ENCODE data around the gene ARHGEF10L.

The ARHGEF10L gene

DNA sequence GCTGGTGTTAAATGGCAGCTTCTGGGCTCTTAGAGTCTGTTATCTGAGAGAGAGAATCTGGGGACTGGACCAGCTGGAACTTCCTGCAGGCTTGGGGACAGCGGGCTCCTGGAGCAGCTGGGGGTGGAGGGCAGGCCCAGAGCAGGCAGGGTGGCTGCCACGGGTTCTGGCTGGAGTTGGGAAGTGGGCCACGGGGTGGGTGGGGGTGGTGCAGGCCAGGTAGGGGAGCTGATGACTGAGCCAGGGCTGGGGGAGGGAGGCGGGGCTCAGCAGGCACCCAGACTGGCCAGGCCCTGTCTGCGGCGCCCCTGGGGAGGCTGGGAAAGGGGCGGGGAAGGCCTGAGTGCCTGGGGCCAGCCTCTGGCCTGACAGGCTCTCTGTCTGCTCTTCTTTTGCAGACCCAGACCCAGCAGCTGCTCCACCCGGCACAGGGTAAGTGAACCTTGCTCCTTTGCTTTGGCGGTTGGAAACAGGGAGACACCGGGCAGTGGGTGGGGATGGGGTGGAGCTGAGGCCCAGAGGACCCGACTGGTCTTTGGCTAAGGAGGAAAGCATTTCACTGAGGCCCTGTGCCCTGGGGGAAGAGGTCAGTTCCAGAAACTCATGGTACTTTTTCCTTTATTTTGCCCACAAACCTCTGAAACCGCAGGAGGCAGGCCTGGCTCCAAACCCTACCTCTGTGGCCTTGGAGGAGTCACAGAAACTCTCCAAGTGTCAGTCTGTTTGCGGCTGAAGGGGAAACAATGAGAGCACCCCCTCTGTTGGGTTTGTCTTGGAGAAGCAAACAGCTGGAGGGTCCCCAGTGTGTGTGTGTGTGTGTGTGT lies 48.8 kb downstream of the ARHGEF10L start:
- DNase-seq (ENCODE audit: low read depth): no peak

DNA sequence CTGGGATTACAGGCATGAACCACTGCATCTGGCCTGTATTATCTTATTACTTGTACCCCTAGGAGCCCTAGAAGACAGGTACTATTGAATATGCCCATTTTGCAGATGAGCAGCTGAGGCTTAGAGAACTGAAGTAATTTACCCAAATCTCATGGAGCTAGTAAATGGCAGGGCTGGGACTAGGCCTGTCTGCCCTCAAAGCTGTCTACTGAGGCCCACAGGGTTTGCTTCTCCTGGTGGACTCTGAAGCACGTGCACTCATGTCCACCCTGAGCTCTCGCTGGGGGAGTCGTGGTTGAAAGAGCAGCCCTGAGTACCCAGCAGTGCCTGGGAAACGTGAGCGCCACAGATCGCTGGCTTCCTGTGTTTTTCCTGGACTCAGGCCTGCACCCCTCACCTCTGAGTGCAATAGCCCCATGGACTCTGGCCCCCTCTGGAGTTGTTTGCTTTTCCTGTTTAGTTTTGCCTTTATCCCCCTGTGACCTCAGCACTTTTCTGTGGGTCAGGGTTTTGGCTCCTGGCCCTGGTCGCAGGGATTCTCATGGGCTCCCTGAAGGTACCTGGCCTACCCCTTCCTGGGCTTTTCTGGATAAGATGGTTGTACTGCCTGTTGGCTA lies 52.4 kb downstream of the ARHGEF10L start:
- DNase-seq (ENCODE audit: low read depth): no peak

DNA sequence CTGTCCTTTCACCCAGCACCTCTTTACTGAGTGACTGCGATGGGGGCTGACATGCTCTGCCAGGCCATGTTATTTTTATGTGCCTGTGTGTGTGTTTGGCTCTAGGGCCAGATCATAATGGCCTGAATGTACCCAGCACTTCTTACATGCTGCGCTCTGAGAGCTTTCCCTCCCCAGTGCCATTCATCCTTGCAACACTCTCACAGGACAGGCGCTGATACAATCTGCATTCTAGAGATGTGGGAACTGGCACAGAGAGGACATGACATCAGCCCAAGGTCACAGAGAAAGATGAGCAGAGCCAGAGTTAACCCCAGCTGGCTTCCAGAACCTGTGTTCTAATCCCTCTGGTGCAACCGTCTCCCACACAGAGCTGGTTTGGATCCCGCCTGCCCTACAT lies 54.5 kb downstream of the ARHGEF10L start:
- no peak for DNase-seq (ENCODE audit: low read depth)

DNA sequence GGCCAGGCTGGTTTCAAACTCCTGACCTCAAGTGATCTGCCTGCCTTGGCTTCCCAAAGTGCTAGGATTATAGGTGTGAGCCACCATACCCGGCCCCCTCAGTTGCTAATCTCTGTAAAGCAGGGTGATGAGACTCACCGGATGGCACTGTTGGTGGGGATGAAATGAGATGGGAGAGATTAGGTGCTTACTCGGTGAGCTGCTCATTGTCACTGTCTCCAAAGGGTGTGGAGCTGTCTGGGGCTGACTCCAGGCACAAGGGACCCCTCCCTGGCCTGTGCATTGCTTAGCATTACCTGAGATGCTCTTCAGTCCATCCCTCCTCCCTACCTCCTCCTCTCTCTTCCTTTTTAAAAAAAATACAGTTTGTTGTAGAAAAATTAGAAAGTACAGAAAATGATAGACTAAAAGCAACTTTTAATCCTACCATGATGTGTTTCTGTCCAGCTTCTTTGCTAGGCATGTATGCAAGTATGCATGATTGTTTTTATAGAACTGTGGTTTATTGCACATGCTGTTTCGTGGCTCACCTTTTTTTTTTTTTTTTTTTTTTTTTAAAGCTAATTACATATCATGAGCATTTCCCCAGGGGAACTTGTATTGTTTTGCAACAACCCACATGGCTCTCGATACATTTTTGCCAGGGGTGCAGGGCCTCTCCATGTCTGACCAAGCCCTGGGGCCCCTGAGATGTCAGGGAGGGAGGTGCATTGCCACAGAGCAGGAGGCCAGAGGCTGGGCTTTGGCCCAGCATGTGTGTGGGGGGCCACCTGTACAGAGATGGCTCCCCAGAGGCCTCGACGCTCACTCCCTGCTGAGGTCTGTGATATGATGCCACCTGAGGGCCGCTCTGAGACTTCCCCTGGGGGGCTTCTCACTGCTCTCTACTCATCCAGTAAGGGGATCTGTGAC lies 55.4 kb downstream of the ARHGEF10L start:
- DNase-seq (ENCODE audit: low read depth): no peak

DNA sequence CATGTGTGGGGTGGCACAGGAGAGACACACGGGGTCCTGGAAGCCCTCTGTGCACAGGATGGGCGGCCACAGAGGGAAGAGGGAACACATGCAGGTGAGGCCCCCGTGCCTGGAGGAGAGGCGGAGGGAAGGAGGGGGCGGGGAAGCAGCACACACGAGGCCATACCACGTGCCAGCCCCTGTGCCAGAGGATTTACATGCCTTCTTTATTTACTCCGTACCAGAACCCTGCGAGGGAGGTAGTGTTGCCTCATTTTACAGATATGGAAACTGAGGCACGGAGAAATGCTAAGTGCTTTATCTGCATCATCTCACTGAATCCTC lies 56.1 kb downstream of the ARHGEF10L start:
- no peak for DNase-seq (ENCODE audit: low read depth)

DNA sequence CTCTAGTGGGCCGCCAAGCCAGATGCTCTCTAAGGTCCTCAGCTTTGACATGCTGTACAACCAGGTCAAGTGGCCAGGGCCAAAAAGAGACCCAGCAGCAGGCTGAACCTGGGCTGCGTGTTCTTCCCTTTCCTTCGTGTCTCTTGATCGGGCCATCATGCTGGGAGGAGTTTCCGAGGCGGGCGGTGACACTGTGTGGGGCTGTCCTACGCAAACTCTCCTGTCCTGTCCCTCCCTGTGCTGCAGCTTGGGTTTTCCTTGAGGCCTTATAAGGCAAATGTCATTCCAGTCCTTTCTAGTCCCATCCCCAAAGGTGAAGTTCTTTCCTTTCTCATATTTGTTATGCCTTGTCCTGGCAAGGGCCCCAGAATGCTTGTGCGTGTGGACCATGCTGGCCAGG lies 56.7 kb downstream of the ARHGEF10L start:
- DNase-seq (ENCODE audit: low read depth): no peak

DNA sequence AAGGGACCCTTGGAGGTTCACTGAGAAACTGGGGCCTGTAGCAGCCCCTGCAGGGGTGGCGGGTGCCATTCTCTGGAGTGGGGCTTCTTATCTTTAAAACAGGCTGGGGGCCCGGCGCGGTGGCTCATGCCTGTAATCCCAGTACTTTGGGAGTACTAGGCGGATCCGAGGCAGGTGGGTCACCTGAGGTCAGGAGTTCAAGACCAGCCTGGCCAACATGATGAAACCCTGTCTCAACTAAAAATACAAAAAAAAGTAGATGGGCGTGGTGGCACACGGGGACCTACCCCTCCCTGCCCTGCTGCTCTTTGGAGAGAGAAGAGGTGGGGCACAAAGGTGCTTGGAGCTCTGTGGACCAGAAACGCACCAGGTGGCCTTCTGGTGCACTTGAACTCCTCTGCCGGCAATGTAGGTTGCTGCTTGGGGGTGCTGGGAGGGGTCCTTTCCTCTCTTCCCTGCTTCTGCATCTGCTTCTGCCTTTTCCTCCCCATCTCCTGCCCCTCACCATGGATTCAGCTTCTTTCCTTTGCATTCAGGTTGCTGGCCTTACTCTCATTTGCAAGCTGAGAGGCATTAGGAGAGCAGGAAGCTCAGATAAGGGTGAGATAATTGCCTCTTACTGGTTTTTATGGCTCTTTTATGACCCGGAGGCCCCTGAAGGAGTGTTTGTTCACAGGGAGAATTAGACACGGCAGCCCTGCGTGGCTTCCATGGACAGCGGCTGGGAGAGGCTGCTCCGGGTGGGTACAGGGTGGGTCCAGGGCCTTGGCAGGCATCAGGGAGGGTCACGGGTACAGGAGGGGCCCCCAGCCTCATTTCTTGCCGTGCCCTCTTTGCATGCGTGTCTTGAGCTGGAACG lies 57.4 kb downstream of the ARHGEF10L start:
- DNase-seq (ENCODE audit: low read depth): no peak

DNA sequence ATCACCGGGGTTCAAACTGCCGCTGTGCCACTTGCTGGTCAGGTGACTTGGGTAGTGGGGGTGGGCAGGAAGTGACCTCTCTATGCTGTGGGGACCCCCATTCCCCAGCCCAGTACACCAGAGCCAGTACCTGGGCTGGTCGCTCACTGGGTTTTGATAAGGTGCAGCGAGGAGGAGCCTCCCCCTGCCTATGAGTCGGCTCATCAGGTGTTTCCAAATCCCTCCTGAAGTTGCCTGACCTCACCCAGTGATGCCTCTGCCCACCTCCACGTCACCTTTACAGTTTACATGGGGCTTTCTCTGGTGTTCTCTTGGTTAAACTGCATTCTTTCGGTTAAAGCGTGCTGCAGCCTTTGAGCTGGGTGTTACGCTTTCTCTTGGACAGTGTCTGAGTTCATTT lies 58.2 kb downstream of the ARHGEF10L start:
- DNase-seq (ENCODE audit: low read depth): no peak

DNA sequence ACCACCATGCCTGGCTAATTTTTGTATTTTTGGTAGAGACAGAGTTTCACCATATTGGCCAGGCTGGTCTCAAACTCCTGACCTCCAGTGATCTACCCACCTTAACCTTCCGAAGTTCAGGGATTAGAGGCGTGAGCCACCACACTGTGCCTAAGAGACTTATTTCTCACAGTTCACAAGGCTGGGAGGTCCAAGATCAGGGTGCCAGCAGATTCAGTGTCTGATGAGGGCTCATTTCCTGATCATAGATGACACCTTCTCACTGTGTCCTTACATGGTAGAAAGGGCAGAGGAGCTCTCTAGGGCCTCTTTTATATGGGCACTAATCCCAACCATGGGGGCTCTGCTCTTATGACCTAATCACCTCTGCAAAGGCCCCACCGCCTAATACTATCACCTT lies 58.8 kb downstream of the ARHGEF10L start:
- DNase-seq (ENCODE audit: low read depth): no peak

DNA sequence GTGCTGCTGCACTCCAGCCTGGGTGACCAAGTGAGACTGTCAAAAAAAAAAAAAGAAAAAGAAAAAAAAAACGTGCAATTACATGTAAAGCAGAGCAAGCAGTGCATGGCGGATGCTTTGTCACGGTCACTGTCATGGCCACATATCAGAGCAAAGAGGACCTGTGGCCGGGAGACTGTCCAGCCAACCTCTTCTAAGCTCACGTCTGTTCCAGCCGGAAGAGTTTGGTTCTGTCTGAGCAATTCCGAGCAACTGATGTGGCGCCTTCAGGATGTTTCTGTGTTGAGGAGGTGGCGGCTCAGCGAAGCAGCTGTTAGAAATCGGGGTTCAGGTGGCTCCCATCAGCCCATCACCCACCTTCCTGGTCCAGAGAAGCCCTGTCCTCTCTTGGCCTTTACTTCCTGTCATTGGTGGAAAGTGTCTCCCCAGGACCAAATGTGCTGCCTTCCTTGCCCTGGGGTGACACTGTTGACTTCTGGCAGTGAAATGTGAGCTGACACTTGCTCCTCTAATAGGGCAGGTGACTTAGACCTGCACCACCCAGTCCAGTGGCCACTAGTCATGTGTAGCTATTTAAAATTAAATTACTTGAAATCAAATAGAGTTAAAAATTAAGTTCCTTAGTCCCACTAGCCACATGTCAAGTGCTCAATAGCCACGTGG lies 59.9 kb downstream of the ARHGEF10L start:
- no peak for DNase-seq (ENCODE audit: low read depth)

DNA sequence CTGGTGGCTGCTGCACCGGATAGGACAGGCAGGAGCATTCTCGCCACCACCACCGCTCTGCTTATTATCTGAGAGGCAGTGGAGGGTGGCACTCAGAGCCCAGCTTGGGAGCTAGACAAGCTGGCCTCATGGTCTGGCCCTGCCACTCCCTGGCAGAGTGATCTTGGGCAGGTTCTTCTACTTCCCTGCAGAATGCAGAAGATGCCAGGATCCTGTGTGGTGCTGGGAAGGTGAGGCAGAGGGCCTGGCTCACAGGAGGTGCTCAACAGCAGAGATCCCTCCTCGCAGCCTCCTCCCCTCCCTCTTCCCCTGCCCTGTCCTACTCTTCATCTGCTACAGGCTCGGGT lies 60.4 kb downstream of the ARHGEF10L start:
- DNase-seq (ENCODE audit: low read depth): no peak

DNA sequence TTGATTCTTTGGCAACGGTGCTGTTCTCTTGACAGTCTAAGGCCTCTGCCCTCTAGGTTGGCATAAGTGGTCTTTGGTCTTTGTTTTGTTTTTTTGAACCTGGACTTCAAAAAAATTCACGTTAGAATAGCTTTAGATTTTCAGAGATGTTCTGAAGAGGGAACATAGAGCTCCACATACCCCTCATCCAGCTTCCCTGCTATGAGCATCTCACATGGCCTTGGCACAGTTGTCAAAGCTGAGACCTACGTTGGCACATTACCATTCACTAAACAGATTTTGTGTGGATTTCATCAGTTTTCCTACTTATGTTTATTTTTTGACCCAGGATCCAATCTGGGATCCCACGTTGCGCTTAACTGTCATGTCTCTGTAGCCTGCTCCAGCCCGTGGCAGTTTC lies 60.8 kb downstream of the ARHGEF10L start:
- no peak for DNase-seq (ENCODE audit: low read depth)

DNA sequence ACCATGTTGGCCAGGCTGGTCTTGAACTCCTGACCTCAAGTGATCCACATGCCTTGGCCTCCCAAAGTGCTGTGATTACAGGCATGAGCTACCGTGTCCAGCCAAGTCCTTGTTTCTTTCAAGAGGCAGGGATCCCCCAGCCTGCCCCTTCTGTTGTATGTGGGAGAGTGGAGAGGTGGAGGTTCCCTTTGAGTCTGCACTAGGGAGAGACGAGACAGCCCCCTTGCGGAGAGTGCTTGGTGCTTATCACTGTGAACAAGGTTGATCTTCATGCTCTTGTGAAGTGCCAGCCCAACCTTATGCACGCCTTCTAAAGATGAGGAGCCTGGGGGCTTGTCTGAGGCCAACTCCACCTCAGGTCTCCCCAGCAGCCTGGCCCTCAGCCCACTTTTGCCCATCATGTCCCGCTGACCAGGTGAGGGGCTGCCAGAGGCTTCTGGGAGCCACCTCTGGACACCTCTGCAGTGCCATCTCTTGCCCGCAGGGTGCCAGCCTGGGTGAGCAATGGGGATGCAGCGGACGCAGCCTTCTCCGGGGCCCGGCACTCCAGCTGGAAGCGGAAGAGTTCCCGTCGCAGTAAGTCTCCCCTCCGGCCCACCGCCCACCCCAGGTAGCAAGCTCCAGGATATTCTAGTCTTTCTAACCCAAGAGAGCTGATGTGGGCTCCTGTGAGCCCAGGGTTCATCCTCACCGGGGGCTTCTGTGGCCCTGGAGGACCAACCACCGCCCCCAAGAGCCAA lies 62.3 kb downstream of the ARHGEF10L start:
- no peak for DNase-seq (ENCODE audit: low read depth)

DNA sequence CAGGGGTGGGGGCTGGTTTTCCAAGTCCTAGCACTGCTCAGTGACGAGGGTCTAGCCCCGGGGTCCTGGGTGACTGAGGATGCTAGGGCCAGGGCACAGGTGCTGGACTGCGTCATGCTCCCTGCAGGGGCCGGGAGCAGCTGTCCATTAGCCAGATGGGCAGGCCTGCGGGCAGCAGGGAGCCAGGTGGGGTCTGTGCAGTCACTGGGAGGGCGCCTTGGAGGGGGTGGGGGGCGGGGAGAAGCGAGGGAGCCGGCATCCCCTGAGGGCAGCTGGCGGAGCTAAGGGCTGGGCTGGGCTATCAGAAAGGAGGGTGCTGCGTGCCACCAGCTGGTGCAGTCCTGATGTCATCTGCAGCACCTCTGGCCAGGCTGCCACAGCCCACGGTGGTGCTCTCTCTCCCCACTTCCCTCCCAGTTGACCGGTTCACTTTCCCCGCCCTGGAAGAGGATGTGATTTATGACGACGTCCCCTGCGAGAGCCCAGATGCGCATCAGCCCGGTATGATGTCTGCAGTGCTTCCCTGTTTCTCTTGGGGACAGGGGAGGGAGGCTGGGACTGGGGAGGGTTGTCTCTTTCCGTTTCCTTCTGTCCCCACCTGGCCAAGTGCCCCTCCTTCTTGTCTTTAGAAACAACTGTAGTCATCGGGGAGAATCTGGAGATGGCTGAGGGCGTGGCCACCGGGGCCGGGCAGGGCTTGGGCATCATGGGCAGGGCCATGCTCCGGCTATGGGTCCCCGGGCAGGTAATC lies 63.8 kb downstream of the ARHGEF10L start:
- no peak for DNase-seq (ENCODE audit: low read depth)

DNA sequence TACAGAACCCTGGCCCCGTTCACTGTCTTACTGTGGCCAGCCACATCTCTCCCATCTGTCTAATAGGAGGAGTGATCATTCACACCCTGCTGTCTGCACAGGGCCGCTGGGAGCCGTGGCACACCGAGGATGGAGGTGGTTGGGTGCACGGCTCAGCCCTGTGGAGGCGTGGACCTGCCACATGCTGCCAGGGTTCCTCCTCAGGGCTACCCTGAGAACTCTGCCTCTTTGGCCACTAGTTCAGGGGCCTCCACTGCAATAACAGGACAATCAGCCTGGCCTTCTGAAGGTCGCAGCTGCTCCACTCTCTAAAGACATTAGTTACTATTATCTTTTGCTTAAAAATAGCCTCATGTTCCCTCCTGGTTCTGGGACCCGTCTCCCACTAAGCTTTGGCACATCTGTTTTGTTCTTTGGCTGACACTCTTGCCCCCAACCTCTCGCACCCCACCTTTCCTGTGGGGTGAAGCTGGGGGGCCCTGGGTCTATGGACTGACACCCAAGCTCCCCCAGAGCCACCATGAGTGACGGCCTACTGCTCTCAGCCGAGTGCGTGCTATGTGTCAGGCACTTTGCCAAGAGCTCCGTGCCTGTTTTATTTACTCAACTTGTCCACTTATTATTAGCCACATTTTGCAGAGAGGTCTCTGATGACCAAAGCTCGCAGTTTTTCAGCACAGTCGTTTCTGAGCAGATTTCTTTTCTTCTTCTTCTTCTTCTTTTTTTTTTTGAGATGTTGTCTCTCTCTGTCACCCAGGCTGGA lies 66.3 kb downstream of the ARHGEF10L start:
- DNase-seq (ENCODE audit: low read depth): no peak

DNA sequence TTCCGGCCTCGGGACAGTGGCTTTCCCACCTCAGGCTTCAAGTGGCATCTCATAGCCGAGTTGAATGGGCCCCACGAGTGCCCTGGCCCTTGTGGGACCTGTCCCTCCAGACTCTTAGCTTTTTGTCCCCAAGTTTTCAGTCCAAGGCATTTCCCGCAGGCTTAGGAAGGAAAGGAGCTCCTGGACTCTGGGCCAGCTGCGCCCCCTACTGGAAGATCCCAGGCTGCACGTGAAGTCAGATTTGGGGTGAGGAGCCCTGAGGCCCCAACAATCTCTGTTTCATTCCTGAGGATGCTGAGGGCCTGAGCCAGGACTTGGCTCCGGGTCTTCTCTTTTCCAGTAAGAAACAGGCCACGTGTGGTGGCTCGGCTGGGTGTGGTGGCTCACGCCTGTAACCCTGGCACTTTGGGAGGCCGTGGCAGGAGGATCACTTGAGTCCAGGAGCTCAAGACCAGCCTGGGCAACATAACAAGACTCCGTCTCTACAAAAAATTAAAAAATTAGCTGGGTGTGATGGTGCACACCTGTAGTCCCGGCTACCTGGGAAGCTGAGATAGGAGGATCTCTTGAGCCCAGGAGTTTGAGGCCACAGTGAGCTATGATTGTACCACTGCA lies 67.4 kb downstream of the ARHGEF10L start:
- DNase-seq (ENCODE audit: low read depth): peak; percentile 11

DNA sequence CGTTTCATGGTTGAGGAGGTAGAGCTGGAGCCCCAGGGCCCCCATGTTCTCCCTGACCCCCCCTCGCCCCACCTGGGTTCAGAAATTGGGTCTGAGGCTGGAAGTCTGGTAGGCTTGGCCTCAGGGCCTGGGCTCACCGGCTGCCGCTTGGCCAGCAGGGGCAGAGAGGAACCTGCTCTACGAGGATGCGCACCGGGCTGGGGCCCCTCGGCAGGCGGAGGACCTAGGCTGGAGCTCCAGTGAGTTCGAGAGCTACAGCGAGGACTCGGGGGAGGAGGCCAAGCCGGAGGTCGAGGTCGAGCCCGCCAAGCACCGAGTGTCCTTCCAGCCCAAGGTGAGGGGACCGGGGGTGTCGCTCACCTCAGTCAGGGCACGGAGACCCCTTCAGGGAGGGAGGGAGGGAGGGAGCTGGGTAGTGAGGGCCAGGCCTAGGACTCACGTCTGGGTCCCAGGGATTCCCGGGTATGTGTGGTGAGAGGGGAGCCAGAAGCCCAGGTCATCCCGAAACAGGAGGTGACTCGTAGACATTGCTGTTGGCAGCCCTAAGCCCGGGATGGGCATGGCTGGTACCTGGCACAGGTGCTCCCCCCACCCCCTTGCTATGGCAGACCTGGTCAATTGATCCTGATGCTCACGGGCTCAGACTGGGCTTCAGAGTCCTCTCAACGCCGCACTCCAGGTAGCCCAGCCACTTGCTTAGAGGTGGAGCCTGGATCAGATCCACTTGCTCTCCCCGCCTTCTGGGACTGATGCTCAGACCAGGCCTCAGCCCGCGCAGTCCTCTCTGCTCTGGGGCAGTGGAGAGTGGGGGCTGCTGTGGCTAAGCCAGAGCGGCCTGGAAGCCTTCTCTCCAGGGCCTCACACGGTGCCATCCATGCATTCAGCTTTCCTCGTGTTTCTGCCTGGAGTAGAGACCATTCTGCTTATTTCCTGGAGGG lies 68.4 kb downstream of the ARHGEF10L start:
- DNase-seq (ENCODE audit: low read depth): no peak

DNA sequence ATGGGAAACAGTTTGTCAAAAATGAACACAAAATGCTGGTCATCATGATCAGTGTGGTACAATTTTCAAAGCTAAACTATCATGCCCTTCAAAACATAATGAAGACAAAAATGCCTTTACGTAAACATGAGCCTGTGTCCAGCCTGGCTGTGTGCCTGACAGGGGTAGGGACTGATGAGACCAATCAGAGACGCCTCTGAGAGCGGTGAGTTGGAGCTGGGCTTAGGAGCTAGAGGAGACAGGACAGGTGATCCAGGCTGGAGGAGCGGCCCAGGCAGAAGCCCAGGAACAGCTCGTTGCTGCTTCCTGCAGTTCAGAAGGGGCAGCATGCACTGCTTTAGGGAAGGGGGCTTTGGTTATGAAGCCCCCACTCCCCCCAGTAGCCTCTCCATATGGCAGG lies 70.0 kb downstream of the ARHGEF10L start:
- no peak for DNase-seq (ENCODE audit: low read depth)
